Esophagus muscularis mucosa (tissue), 4 donors: ENCODE data around the gene SPATA1. TPM values are rescaled to one million over a fixed set of nuclear protein-coding genes. Genes with fewer than 3 reads are reported as not detected.

Source experiments
- DNase-seq: peaks from one replicate; pipeline ENCODE4 v3.0.0-alpha.2; 2017; ENCODE audit errors: extremely low spot score
- H3K27ac ChIP-seq, 4 donors: fragments of 200-600 bp; sonication (generic); replicated peaks in 1 of 4; 1 replicate in 3 of 4; 2 replicates in 1 of 4; pipeline ENCODE4 v1.5.1; 2016 to 2019; ENCODE audit warnings: mild to moderate bottlenecking in 1 of 4
- H3K27me3 ChIP-seq, 4 donors: fragments of 200-600 bp; sonication (generic); one replicate each; pipeline versions ENCODE4 v1.5.1 to v1.6.0; 2016 to 2019
- H3K36me3 ChIP-seq, 4 donors: fragments of 200-600 bp; sonication (generic); one replicate each; pipeline ENCODE4 v1.5.1; 2016 to 2019
- H3K4me1 ChIP-seq, 4 donors: fragments of 200-600 bp; sonication (generic); one replicate each; pipeline ENCODE4 v1.5.1; 2016 to 2019
- H3K4me3 ChIP-seq, 4 donors: fragments of 200-600 bp; sonication (generic); 1 replicate in 2 of 4; 2 replicates in 2 of 4; pipeline ENCODE4 v1.5.1; 2016 to 2019; ENCODE audit warnings: mild to moderate bottlenecking in 4 of 4, moderate library complexity in 1 of 4
- H3K9me3 ChIP-seq, 4 donors: fragments of 200-600 bp; sonication (generic); 1 replicate in 3 of 4; 2 replicates in 1 of 4; pipeline ENCODE4 v1.5.1; 2016 to 2019
- EP300 ChIP-seq: sonication (generic); formaldehyde crosslinking; IDR thresholded peaks from one replicate; pipeline ENCODE4 v1.6.1; 2017; ENCODE audit warnings: antibody characterized with exemption
- POLR2A ChIP-seq: fragments of 450-650 bp; IDR thresholded peaks from one replicate; pipeline ENCODE4 v1.6.1; 2017; ENCODE audit warnings: antibody characterized with exemption, moderate library complexity, mild to moderate bottlenecking, low read depth
- POLR2AphosphoS5 ChIP-seq, 2 donors: sonication (generic); formaldehyde crosslinking; IDR thresholded peaks; one replicate each; pipeline ENCODE4 v1.6.1; 2017; ENCODE audit warnings: antibody characterized with exemption in 2 of 2
- WGBS: methylation state at CpG from one replicate; pipeline ENCODE4 v1.1.5; 2018; 5-methylcytosine and 5-hydroxymethylcytosine counted together
- intact Hi-C: fragments of 100-400 bp; cut with DNase I; formaldehyde crosslinking; loops from one replicate; pipeline ENCODE4 v1.15.1; 2023
- total RNA-seq, 4 donors: library from RNA; depleted of rRNA; stranded (reverse); fragments of >200 nt; gene quantifications; one replicate each; pipeline versions ENCODE4 v1.1.0 to v1.2.1, GENCODE V29; 2016
- TF ChIP-seq, protein P1 (sequence below), 3 experiments: fragments of 200-600 bp in 2 of 3; fragments of 450-650 bp in 1 of 3; sonication (generic) in 2 of 3; IDR thresholded peaks; one replicate each; pipeline ENCODE4 v1.5.1; 2017 to 2019; ENCODE audit warnings: antibody characterized with exemption in 3 of 3, mild to moderate bottlenecking in 2 of 3, moderate library complexity in 1 of 3

The SPATA1 gene
- total RNA-seq, 4 donors from 2014 or later = 0.19 to 2.7 (median 0.42) TPM; not detected in 1

DNA sequence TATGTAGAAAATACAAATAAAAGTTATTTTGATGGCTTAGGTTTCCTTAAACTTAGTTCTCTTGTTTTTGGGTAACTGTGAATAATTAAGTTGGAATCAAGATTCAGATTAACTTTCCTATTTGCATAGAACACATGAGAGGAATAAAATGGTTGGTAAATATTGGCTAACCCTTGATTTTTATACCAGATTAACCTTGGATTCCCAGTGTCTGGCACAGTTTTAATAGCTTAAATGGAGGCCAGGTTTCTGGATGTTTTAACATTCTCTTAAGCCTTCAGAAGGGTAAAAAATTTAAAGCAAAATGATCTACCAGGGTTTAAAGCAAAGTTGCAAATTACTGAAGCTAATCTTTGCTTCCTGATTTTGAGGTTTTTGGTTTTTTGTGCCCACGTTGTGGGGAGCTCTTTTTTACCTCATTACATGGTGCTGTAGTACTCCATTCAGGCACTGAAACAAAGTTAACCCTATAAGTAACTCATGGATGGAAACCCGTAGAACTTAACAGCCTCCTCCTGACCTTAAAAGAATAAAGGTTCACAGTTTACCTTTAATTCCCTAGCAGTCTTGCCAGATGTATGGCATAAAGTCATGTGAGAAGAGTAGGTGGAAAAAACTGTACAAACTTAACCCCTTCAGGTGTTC, 8.4 kb upstream of the SPATA1 start:
- peaks cover 31 to 48% (median 41%) of the 10 kb centered on the region in 4 donors for H3K4me1 ChIP-seq
- H3K27me3 ChIP-seq = no peaks in the 10 kb centered on the region
- no peak for DNase-seq
- intact Hi-C loops = no loop called here
- H3K36me3 ChIP-seq = peaks cover 14 to 87% (median 62%) of the 10 kb centered on the region in 4 donors
- no peak overlapping the region for H3K4me3 ChIP-seq
- no peak overlapping the region for H3K27ac ChIP-seq
- TF ChIP-seq POLR2A (no peak), POLR2AphosphoS5 (IDR thresholded peaks at IDR 0.05) (no peak), EP300 (no peak)
- TF ChIP-seq, protein P1, sequence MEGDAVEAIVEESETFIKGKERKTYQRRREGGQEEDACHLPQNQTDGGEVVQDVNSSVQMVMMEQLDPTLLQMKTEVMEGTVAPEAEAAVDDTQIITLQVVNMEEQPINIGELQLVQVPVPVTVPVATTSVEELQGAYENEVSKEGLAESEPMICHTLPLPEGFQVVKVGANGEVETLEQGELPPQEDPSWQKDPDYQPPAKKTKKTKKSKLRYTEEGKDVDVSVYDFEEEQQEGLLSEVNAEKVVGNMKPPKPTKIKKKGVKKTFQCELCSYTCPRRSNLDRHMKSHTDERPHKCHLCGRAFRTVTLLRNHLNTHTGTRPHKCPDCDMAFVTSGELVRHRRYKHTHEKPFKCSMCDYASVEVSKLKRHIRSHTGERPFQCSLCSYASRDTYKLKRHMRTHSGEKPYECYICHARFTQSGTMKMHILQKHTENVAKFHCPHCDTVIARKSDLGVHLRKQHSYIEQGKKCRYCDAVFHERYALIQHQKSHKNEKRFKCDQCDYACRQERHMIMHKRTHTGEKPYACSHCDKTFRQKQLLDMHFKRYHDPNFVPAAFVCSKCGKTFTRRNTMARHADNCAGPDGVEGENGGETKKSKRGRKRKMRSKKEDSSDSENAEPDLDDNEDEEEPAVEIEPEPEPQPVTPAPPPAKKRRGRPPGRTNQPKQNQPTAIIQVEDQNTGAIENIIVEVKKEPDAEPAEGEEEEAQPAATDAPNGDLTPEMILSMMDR (IDR thresholded peaks at IDR 0.05) = no peak
- no peaks in the 10 kb centered on the region for H3K9me3 ChIP-seq
- 33% methylated on average over 2 of the region's 2 CpGs for WGBS

DNA sequence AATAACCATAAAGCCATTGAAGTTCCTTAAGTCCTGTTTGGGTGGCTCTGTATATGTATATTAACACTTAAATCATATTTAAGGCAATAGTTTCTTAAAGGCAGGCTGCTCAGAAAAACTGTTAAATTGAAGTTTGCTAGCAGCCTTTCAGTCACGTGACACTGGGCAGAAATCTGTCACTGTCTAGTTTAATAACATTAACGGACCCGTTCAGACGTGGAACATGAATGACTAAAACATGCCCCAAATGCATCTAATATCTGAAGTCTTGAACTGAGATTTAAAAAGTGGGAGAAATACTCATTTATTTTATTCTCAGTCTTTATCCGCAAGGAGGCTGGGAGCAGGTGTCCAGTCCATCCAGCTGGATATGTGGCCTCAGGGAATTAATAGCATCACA, 3.3 kb upstream of the SPATA1 start:
- H3K27me3 ChIP-seq = no peaks in the 10 kb centered on the region
- WGBS = 59% methylated on average over 5 of the region's 5 CpGs
- peaks cover 55 to 74% (median 66%) of the 10 kb centered on the region in 4 donors for H3K4me1 ChIP-seq
- peak overlapping the region in 1 of 4 donors; percentile 85 for H3K4me3 ChIP-seq
- no peak for DNase-seq
- no peaks in the 10 kb centered on the region for H3K9me3 ChIP-seq
- intact Hi-C loops = no loop called here
- peaks cover 0 to 36% (median 20%) of the 10 kb centered on the region in 4 donors for H3K36me3 ChIP-seq
- H3K27ac ChIP-seq = no peak overlapping the region
- no peak for TF ChIP-seq EP300
- no peak for TF ChIP-seq POLR2AphosphoS5 (IDR thresholded peaks at IDR 0.05)

DNA sequence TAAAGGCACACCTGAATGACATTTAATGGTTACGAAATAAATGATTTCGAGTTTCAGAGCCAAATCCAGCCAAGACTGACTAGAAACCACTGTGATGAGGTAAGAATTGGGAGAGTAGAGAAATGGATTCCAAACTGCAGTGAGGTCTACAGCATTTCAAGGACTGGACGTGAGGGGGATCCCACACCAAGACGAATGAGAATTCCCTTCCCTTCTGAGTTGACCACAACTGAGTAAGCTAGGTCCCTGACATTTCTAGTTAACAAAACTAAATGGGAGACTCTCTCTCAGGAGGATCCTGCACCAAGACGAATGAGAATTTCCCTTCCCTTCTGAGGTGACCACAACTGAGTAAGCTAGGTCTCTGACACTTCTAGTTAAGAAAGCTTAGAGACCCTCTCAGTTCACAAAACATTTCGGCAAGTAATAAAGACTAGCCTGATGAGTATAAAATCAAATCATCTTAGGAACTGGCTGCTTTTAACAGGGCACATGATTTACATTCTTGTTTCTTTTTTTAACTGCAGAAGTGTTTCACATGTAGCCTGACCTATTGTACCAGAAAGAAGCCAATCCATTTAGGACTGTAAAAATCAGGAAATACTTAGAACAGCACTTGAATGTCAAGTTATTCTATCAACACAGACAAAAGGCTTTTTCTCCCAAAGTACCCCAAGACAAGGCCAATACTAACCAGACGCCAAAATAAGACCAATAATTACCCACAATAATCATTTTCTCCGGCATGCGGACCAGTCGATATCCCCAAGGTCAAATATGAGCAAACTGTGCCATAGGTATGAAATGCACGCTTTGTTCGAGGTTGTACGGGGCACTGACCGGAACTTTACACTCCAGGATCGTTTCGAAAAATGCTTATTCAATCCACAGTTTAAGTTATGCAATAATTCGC, 1.4 kb upstream of the SPATA1 start:
- TF ChIP-seq, protein P1 (IDR thresholded peaks at IDR 0.05) = no peak
- TF ChIP-seq POLR2AphosphoS5 (IDR thresholded peaks at IDR 0.05) (no peak), POLR2A (no peak), EP300 (no peak)
- Histone ChIP-seq H3K27me3 (no peaks in the 10 kb centered on the region), H3K36me3 (peaks cover 0 to 19% (median 8%) of the 10 kb centered on the region in 4 donors), H3K4me3 (peak overlapping the region; percentile 77 to 85 (median 78)), H3K4me1 (peaks cover 53 to 61% (median 56%) of the 10 kb centered on the region in 4 donors), H3K9me3 (peaks cover 0 to 7% (median 0%) of the 10 kb centered on the region in 4 donors), H3K27ac (peak overlapping the region; percentile 94 to 97 (median 96))
- intact Hi-C loops = loop anchor here (5.0 kb wide), 1 partner anchor 67 kb away; the partner anchor contains the start of gene CTBS
- DNase-seq = no peak
- WGBS = 4% methylated on average over 17 of the region's 17 CpGs

DNA sequence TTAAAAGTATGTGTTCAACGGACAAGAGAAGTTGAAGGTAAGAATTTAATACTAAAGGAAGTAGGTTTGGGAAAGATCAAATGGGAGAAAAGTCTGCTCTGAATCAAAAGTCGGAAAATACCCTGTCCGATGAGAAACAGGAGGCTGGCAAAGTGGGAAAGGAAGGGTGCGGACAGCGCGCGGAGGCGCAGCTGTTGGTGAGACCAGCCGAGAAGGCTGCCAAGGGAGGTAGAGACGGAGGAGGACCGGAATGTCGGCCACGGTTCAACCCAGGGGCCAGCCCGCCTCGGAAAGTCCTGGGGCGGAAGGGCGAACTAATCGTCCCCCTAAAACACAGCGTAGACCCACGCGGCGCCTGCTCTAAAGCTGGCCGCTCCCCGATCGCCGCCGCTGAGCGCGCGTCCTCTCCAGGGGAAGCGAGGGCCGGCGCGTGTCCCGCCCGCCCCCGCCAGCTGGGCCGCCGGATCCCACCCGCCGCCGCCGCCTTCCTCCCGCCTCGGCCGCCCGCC, 639 bp upstream of the SPATA1 start:
- TF ChIP-seq POLR2A = no peak
- TF ChIP-seq, protein P1 (IDR thresholded peaks at IDR 0.05) = no peak
- no peak for TF ChIP-seq POLR2AphosphoS5 (IDR thresholded peaks at IDR 0.05)
- H3K36me3 ChIP-seq = peaks cover 0 to 12% (median 3%) of the 10 kb centered on the region in 4 donors
- peak overlapping the region; percentile 77 to 85 (median 78) for H3K4me3 ChIP-seq
- H3K27ac ChIP-seq = peak overlapping the region; percentile 94 to 97 (median 96)
- H3K9me3 ChIP-seq = peaks cover 0 to 7% (median 0%) of the 10 kb centered on the region in 4 donors
- no peaks in the 10 kb centered on the region for H3K27me3 ChIP-seq
- peak; percentile 92 for DNase-seq
- peaks cover 46 to 56% (median 49%) of the 10 kb centered on the region in 4 donors for H3K4me1 ChIP-seq
- intact Hi-C loops = loop anchor here (2.0 to 5.0 kb wide), 2 partner anchors 67 to 97 kb away; partner anchors contain the start of gene CTBS
- 1% methylated on average over 36 of the region's 47 CpGs for WGBS
